ENCODE data around the gene SDF2L1.
"Not testable (repeated sequence)": the region's sequence is repeated elsewhere in the genome, so short reads cannot be mapped to it uniquely, and the experiment has no call there.

The SDF2L1 gene

DNA sequence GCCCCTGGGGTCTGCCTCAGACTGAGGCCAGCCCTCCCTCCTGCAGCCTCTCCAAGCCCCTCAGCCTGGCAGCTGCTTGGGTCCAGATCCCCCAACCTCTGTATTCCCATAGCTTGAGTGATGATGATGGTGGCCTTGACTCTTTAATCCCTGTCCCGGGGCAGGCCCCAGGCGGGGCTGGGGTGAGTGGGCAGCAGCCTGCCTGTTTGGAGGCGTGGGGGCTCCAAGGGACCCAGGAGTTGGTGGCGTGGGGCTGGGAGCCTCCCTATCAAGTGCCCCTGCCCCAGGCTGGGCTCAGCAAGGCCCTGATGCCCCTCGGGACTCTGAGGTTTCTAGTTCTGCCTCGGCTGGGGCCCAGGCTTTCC is 46.2 kb downstream of the SDF2L1 start:
- Histone ChIP-seq H3K36me3 (ENCODE audit: control insufficient read depth, insufficient read depth, low read length) (peaks cover 30% of the 10 kb centered on the region), H3K4me3 (replicated peaks; ENCODE audit: low read depth, low read length) (no peak overlapping the region), H3K27me3 (replicated peaks; ENCODE audit: control insufficient read depth, insufficient read depth, low read length) (no peaks in the 10 kb centered on the region)
- TF ChIP-seq CTCF (IDR thresholded peaks at IDR 0.05; ENCODE audit: insufficient read depth, low read length, poor library complexity, severe bottlenecking) = no peak
- DNase-seq (ENCODE audit: extremely low read depth, insufficient read length) = no peak

DNA sequence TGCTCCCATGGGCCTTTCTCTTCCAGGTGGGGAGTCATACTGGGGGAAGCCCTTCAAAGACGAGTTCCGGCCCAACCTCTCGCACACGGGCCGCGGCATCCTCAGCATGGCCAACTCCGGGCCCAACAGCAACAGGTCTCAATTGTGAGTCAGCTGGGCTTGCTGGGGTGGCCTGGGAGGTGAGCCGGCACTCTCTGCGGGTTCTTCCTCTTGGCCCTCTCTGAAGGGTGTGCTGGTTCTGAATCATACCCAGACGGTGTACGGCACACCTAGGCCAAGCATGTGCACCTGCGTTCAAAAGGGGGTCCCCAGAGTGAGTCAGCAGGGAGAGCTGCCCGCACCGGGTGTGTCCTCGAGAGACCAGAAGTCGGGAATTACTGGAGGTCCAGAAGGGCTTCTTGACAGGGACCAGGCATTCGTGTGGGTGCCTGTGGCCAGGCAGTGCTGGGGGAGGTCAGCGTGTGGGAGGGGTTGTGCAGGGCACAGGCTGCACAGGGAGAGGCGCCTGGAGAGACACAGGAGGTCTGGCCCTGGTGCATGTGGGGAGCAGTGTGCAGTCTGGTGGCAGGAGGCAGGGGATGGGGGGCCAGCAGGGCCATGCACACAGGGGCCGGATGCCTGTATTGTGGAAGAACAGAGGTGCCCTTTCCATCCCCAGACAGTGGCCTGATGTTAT is 46.7 kb downstream of the SDF2L1 start:
- H3K36me3 ChIP-seq (ENCODE audit: control insufficient read depth, insufficient read depth, low read length) = peaks cover 34% of the 10 kb centered on the region
- no peak for TF ChIP-seq CTCF (IDR thresholded peaks at IDR 0.05; ENCODE audit: insufficient read depth, low read length, poor library complexity, severe bottlenecking)
- no peak for DNase-seq (ENCODE audit: extremely low read depth, insufficient read length)
- H3K27me3 ChIP-seq (replicated peaks; ENCODE audit: control insufficient read depth, insufficient read depth, low read length) = no peaks in the 10 kb centered on the region
- H3K4me3 ChIP-seq (replicated peaks; ENCODE audit: low read depth, low read length) = no peak overlapping the region

DNA sequence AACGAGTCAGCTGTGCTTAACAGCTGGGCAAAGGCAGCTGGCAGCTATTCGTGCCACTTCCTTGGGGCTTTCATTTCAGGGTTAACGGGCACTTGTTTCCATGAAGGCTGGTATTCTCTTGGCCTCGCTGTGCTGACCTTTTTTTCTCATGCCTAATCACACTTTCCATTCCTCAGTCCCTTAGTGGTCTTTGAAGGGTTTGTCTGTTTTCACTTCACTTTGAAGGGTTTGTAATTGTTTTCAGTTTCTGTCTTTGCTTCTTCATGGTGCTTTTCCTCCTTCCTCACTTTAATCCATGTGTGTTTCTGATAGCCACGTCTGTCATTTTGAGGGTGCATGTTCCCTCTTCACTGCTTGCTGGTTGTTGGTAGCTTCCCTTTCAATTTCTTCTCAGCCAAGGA is 48.3 kb downstream of the SDF2L1 start:
- DNase-seq (ENCODE audit: extremely low read depth, insufficient read length) = no peak
- Histone ChIP-seq H3K4me3 (replicated peaks; ENCODE audit: low read depth, low read length) (no peak overlapping the region), H3K36me3 (ENCODE audit: control insufficient read depth, insufficient read depth, low read length) (peaks cover 35% of the 10 kb centered on the region), H3K27me3 (replicated peaks; ENCODE audit: control insufficient read depth, insufficient read depth, low read length) (no peaks in the 10 kb centered on the region)
- no peak for TF ChIP-seq CTCF (IDR thresholded peaks at IDR 0.05; ENCODE audit: insufficient read depth, low read length, poor library complexity, severe bottlenecking)

GRCh38 chr22:21691816-21692215 is 49.7 kb downstream of the SDF2L1 start:
- Histone ChIP-seq H3K4me3 (replicated peaks; ENCODE audit: low read depth, low read length) (no peak overlapping the region), H3K27me3 (replicated peaks; ENCODE audit: control insufficient read depth, insufficient read depth, low read length) (no peaks in the 10 kb centered on the region), H3K36me3 (ENCODE audit: control insufficient read depth, insufficient read depth, low read length) (peaks cover 41% of the 10 kb centered on the region)
- no peak for TF ChIP-seq CTCF (IDR thresholded peaks at IDR 0.05; ENCODE audit: insufficient read depth, low read length, poor library complexity, severe bottlenecking)
- no peak for DNase-seq (ENCODE audit: extremely low read depth, insufficient read length)

GRCh38 chr22:21692856-21693255 is 50.8 kb downstream of the SDF2L1 start:
- H3K36me3 ChIP-seq (ENCODE audit: control insufficient read depth, insufficient read depth, low read length) = peaks cover 42% of the 10 kb centered on the region
- not testable (repeated sequence) for H3K4me3 ChIP-seq (replicated peaks; ENCODE audit: low read depth, low read length); H3K27me3 ChIP-seq (replicated peaks; ENCODE audit: control insufficient read depth, insufficient read depth, low read length); DNase-seq (ENCODE audit: extremely low read depth, insufficient read length)

DNA sequence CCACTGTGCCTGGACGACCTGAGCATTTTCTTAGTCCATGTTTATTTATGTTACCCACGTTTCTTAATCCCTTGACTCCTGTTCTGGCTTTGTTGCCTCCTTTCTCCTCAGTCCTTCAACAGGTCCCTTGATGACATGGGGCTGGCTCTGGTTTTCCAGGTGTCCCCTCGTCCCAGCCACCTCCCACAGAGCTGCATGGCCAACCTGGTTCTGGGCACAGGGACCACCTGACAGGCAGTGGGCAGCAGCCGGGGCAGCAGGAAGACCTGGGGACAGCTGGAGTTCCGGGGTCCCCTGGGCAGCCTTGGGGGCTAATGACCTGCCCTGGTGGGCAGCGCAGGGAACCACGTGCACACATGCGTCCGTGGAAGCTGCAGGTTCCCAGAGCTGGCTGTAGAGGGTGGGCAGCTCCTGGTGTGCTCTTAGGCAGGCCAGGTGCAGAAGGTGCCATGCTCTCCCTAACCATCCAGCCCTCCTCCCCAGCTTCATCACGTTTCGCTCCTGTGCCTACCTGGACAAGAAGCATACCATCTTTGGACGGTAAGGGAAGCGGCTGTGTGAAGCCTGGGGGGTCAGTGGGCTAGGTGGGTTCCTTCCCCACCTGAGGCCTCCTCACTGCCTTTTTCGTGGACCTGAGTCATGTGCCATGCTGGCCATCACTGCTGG is 51.4 kb downstream of the SDF2L1 start:
- DNase-seq (ENCODE audit: extremely low read depth, insufficient read length) = no peak
- Histone ChIP-seq H3K36me3 (ENCODE audit: control insufficient read depth, insufficient read depth, low read length) (peaks cover 40% of the 10 kb centered on the region), H3K27me3 (replicated peaks; ENCODE audit: control insufficient read depth, insufficient read depth, low read length) (no peaks in the 10 kb centered on the region), H3K4me3 (replicated peaks; ENCODE audit: low read depth, low read length) (no peak overlapping the region)
- TF ChIP-seq CTCF (IDR thresholded peaks at IDR 0.05; ENCODE audit: insufficient read depth, low read length, poor library complexity, severe bottlenecking) = no peak

All from GM06990 (cell line).